HG02852 (cell line): ENCODE data around the gene BTN1A1.

ENCODE experiments used
- ATAC-seq: cut with Tn5 transposase; IDR thresholded peaks from one replicate; pipeline ENCODE4 v1.9.1; 2021; ENCODE audit warnings: mild to moderate bottlenecking, moderate library complexity; ENCODE audit not compliant: unreplicated experiment

Gene BTN1A1

DNA sequence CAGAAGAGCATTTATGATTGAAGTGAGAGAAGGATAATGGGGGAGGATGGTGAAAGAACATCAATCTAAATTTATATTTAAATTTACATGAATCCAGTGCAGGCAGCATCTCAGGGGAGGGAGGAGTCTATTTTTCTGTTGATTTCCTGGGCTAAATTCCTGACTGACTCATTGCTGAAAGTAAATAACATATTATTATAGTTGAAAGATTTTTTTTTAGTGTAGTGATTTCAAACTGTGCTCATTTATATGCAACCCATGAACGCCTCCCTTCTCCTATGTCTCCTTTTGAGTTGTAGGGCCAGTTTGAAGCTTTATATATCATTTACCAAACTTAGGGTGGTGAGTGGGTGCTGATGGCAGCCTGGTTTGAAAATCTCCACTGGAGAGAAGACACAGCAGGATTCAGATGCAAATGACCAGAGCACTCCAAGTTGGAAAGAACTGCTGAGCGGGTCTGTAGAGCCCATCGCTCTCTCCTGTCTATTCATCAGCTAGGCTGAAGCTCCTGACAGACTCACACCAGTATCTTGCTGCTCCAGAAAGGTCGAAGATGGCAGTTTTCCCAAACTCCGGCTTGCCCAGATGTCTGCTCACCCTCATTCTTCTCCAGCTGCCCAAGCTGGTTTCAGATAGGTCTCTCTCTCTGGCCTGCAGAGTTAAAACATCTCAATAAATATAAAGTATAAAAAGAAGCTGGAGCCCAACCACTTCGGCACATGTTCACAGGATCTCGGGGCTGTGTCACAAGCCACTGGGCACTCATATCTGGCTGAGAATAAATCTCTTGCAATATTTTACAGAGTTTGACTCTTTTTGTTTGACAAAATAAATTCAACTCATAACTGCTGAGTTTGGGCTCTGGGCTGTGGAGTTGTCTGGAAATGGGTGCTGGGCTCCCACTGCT lies 24.0 kb upstream of the BTN1A1 start:
- ATAC-seq = no peak

DNA sequence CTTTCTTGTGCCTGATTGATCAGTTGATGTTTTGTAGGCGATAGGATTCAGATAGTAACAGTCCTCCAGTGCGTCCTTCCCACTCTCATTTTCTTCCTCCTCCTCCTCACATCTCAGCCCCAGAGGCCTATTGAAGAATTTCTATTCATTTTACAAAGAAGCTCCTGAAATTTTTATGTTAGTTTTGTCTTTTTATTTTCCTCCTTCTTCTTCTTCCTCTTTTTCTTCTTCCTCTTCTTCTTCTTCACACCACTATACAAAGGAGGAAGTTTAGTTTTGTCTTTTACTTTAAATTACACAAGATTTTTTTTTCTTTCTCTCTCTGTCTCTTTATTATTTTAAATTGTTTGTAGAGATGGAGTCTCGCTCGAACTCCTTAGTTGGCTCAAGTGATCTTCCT lies 23.2 kb upstream of the BTN1A1 start:
- no peak for ATAC-seq

DNA sequence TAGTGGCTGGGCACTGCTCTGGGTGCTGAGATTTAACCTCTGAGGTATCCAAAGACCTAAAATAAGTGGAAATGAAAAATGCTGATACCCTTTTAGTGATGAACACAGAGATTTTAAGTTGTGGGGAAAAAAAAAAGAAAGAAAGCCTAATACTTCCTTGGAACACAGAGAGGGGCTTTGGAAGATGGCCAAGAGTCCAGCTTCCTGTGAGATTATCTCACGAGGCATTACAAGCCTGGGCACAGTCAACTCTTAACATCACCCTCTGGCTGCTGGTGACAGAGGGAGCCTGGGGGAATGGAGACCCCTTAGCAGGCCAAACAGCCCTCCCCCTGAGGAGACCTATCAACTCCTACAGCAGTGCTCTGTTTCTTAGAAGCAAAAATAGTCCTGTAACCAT lies 22.7 kb upstream of the BTN1A1 start:
- no peak for ATAC-seq

DNA sequence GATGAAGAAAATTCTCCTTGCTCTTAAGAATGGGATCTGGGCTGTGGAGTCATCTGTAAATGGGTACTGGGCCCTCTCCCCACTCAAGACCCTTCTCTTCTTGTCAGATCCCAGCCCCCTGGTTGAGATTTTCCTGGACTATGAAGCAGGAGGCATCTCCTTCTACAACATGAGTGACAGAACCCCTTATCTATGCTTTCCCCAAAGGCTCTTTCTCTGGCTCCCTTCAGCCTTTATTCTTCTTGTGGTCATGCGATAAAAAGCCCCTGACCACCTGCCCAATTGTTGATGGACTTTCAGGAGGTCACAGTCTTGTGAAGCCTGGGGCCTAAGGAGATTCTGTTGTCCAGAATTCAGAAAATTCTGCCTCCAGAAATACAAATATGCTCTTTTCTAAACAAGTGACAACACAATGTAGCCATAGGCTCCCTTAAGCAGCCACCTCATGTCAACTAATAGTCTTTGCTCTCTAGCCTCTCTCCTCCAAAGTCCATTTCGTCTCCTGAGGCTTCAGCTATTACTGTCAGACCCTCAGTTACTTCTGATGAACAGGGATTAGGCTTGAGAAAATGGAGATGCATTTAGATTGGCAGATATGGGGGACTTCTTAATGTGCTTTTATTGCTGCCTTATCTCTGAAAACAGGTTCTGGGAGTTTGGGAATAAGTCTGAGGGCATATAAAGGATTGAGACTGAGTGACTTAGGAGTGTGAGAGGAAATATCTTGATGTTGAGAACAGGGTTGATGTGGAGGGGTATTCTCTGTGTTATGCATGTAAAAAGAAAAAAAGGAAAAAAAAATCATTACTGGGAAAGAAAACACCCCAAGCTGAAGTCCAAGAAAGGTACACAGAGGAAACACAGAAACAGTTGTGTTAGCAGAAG lies 21.8 kb upstream of the BTN1A1 start:
- no peak for ATAC-seq

DNA sequence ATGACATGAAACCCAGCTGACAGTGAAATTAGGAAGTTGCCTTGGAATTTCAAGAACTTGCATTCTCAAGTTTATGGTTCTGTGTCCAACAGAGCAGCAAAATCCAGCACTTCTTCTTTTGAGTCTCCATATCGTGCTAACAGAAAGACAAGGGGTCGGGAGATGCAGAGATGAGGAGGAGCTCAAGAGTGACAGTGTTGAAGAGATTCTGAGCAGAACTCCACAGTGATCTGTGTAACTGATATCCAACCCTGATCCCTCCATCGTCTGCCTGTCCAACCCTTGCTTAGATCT lies 21.2 kb upstream of the BTN1A1 start:
- ATAC-seq = no peak

DNA sequence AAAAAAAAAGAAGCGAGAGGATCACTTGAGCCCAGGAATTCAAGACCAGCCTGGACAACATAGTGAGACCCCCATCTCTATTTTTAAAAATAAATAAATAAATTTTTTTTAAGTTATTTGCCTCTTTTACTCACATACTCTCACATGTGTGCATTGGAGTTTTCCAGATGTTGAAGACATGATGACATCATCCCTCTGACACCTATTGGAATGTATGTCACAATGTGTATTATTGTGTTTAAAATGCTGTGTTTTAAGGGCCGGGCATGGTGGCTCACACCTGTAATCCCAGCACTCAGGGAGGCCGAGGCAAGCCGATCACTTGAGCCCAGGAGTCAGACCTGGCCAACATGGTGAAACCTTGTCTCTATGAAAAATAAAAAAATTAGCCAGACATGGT lies 17.8 kb upstream of the BTN1A1 start:
- no peak for ATAC-seq

DNA sequence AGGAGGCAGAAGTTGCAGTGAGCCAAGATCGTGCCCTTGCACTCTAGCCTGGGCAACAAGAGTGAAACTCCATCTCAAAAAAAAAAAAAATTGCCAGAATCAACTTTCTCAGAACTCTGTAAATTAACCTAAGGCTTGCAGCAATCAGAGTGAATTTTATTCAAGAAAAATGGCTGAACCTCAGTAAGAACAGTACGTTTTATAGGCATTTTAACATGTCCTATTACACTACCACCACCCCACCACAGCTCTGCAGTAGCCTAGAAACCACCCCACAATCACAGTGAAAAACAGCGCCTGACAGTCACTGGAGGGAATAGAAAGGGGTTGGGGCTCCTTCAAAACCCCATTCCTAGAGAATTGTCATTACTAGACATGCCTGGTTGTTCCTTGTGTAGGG lies 16.4 kb upstream of the BTN1A1 start:
- ATAC-seq = no peak

DNA sequence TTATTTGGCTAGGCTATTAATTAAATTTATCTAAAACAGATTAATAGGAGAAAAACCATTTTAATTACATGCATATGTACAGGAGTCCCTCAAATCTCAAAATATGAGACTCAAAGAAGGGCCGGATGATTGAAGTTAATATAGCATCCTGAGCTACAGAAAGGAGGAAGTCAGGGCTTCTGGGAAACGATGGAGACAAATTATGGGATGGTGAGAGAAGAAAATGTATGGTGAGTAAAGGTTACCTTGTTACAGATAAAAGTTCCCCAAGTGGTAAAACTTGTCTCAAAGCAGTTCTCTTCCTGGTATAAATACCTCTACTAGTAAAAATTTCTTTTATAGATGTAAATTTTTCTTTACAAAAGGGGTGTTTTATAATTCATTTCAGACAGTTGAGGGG lies 15.9 kb upstream of the BTN1A1 start:
- ATAC-seq = no peak

DNA sequence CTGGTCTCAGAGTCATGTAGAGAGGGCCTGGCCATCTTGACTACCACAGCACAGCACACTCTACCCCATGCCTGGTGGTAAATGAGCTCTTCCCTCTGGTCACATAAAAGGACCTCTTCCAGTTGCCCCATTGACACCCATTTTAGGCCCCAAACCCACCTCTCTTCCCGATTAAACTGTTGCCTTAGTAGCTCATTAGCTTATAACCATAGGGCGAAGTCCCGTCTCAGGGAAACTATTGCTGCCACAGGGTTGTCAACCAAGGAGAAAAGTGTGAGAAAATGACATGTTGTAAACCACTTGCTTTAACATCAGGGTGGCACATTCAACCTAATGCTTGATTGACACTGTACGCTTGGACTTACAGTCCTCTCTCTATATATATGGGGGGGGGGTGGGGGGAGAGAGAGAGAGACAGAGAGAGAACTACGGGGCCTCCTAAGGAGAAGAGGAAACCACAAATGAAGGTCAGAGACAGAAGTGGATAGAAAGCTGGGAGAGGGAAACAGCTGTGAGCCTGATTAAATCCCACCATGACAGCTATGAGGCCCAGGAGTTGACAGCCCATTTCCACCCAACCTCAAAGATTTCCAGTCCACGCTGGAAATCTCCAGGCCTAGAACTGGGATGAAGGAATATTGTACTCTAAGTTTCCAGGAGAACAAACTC lies 14.9 kb upstream of the BTN1A1 start:
- ATAC-seq = no peak

DNA sequence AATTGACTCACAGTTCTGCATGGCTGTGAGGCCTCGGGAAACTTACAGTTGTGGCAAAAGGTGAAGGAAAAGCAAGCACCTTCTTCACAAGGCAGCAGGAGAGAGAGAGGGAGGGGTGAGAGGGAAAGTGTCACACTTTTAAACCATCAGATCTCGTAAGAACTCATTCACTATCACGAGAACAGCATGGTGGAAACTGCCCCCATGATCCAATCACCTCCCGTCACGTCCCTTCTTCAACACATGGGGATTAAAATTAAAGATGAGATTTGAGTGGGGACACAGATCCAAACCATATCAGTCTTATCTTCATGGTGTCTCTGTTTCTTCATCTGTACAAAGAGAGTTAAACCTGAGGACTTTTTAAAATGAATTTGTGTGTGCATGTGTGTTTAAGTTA lies 13.7 kb upstream of the BTN1A1 start:
- ATAC-seq = no peak

DNA sequence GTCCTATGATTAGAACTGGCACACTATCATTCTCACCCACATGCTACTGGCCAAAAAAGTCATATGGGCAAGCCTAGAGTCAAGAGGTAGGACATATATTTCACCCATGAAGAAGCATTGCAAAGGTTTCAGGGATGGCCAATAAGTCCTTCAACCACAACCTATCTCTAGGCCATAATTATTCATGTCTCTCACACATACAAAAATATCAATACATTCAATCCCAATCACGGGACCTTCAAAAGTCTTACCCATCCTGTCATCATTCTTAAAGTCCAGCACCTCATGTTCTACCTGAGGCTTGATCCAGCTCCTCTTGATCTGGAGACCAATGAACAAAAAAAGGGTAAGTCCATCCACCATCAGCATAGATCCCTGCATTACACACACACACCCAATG lies 12.6 kb upstream of the BTN1A1 start:
- ATAC-seq = no peak

DNA sequence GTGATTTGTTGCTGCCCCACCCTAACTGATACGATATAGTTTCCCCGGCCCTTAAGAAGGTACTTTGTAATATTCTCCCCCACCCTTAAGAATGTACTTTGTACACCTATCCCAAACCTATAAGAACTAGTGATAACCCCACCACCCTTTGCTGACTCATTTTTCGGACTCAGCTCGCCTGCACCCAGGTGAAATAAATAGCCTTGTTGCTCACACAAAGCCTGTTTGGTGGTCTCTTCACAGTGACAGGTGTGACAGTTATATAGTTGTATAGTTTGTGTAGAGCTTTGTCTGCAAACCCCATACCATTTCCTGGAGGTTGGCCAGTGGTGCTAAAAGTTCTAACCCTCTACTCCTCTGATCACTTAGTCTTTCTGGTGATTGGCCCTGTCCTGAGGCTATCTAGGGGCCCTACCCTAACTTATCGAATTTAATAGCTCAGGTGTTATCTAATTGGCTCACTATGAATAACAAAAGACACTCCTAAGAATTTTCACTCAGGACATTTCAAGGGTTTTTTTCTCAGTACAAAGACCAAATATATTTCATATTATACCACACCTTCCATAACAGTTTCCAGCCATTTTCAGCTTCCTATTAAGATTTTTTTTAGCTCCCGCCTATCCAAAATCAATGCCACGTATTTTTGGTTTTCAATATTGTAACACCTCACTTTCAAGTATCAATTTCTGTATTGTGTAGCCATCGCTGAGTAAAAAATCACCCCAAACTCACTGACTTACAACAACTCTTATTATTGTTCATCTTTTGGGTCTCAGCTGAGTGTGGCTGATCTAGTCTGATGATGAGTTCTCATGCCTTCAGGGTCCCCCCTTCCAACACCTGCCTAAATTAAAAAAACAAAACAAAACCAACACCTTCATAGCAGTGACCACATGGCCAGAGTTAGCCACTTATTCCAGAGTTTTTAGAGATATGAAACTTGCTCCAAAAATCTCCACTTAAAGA lies 9.8 kb upstream of the BTN1A1 start:
- no peak for ATAC-seq

DNA sequence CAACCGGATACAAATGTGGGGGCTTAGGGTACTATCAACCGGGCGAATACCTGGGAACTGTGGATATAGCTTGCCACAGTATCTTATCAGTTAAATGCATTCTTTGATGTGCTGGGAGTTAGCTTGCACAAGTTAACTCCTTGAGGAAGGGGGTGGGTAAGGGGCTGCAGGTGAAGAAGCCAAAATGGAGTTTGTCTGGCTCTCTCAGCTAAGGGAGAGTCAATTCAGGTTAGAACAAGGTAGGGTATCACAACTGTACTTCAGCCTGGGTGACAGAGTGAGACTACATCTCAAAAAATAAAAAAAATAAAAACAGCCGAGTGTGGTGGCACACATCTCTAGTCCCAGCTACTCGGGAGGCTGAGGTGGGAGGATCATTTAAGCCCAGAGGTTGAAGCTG lies 8.5 kb upstream of the BTN1A1 start:
- ATAC-seq = no peak

DNA sequence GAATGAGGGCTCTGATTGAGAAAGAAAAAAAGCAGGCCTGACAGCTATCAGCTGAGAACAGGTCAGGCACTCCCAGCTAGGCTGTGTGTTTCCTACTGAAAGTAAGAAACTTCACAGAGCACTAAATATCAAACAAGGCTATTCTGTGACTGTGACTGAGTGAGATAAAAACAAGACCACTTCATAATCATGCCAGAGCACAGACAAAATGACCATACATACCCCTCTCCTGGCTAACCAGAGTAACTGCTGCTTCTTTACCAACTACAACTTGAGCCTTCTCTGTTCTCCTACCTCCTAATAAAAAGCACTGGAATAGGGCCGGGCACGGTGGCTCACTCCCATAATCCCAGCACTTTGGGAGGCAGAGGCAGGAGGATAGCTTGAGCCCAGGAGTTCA lies 6.8 kb upstream of the BTN1A1 start:
- ATAC-seq = no peak

DNA sequence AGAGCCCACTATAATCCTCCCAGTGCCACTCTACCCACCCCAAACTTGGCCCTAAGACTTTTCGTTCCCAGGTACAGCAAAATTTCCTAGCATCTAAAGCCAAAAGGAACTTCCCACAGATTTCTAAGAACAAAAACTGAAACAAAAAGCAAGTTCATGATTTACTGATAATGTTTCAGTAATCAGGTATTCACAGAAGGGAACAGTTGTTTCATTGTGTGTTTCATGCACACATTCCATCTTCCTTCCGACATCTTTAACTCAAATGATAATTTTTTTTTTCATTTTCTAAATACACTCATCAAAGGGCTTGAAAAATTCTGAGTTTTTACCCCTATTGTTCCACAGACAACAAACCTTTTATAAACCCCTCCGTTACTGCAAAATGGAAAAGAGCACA lies 6.0 kb upstream of the BTN1A1 start:
- no peak for ATAC-seq

DNA sequence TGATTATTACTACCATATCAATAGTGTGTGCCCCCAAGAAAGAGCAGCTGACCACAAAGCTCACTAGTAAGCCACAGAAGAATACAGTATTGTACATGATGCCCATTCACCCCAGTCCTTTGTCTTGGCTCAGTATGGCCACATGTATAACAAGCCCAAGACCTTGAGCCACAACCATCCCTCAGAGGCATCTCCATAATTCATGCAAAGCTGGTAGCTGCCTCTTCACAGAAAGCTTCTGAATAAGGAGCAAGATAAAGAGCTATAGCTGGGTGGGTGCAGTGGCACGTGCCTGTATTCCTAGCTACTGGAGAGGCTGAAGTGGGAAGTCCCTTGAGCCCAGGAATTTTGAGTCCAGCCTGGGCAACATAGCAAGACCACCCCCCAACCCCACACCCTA lies 4.8 kb upstream of the BTN1A1 start:
- no peak for ATAC-seq

DNA sequence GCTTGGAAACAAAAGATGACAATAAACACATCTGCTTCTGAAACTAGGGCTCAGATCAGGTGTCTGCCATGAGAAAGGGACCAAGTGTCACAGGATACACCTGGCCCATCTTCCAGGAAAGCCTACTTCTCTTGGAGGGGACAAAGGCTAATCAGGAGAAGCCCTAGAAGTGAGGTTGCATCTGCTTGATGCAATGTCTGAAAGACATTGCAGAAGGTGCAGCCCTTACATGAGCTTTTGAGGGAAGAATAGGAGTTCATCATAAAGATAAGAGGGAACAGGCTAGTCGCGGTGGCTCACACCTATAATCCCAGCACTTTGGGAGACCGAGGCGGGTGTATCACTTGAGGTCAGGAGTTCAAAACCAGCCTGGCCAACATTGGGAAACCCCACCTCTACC lies 2.5 kb upstream of the BTN1A1 start:
- no peak for ATAC-seq

DNA sequence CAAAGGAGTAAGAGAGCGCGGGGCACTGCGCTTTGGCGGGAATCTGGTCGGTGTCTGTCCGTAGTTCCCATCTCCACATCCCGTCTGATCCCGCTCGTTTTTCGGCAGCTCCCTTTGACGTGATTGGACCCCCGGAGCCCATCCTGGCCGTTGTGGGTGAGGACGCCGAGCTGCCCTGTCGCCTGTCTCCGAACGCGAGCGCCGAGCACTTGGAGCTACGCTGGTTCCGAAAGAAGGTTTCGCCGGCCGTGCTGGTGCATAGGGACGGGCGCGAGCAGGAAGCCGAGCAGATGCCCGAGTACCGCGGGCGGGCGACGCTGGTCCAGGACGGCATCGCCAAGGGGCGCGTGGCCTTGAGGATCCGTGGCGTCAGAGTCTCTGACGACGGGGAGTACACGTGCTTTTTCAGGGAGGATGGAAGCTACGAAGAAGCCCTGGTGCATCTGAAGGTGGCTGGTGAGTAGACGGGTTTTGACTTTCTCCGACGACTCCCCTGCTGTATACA lies 1.4 kb downstream of the BTN1A1 start:
- peak; percentile 41 for ATAC-seq

DNA sequence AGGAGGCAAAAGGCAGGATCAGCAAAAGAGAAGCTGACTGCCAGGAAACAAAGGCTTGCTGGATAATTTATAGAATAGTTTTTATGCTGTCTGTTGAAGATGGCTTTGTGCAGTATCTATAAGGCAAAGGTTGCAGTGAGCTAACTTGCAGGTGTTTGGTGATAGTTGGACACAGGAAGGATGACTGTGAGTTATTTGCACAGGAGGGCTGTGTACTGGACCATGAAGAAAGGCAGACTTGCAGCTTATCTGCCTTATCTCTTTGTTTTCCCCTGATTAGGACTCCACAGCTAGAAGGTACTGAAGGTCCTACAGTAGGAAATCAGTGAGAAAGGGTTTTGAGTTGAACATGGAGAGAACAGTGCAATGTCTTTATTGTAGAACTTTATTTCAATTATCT lies 2.1 kb downstream of the BTN1A1 start:
- peak; percentile 79 for ATAC-seq

DNA sequence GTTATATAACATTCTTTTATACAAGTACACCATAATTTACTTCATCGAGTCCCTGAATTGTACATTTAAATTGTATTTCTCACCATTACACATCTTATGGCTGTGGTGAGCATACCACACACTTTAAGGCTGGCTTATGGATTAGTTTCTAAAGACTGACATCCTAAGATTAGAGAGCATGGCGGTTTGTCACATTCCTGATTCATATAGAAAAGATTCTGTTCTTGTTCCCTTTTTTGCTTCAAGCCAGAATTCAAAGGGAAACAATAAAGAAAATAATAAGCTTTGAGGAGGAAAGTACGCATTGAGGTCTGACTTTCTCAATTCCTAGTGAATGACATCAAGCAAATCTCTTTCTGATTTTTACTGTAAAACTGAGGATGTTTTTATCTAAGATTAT lies 2.5 kb downstream of the BTN1A1 start:
- no peak for ATAC-seq
